Adrenal gland (tissue), 12 donors: ENCODE data around the gene MISP3. TPM values are rescaled to one million over a fixed set of nuclear protein-coding genes. Genes with fewer than 3 reads are reported as not detected.

Experiments
- DNase-seq, 7 donors: peaks; one replicate each; pipeline ENCODE4 v3.0.0-alpha.2; 2019 to 2020
- H3K27ac ChIP-seq, 5 donors: fragments of 200-600 bp; sonication (generic) in 4 of 5; 1 replicate in 3 of 5; 2 replicates in 2 of 5; pipeline versions ENCODE4 v1.5.1 to v1.8.0; 2016 to 2020; ENCODE audit warnings: mild to moderate bottlenecking in 1 of 5
- H3K27me3 ChIP-seq: fragments of 200-600 bp; 2 replicates; pipeline ENCODE4 v1.8.0; 2021
- H3K36me3 ChIP-seq, 2 donors: fragments of 200-600 bp; replicated peaks in 1 of 2; 1 replicate in 1 of 2; 2 replicates in 1 of 2; pipeline versions ENCODE4 v1.5.1 to v1.8.0; 2018 to 2022
- H3K4me1 ChIP-seq, 2 donors: fragments of 200-600 bp; replicated peaks in 1 of 2; 1 replicate in 1 of 2; 2 replicates in 1 of 2; pipeline versions ENCODE4 v1.5.1 to v1.8.0; 2018 to 2021
- H3K4me3 ChIP-seq, 4 donors: fragments of 200-600 bp; sonication (generic) in 3 of 4; one replicate each; pipeline ENCODE4 v1.5.1; 2016 to 2018
- H3K9me3 ChIP-seq, 3 donors: fragments of 200-600 bp; sonication (generic) in 1 of 3; replicated peaks in 1 of 3; 1 replicate in 2 of 3; 2 replicates in 1 of 3; pipeline versions ENCODE4 v1.5.1 to v1.8.0; 2016 to 2021
- CTCF ChIP-seq, 6 experiments: fragments of 450-650 bp in 4 of 6; fragments of 200-600 bp in 2 of 6; sonication (generic) in 1 of 6; IDR thresholded peaks; 1 replicate in 5 of 6; 2 replicates in 1 of 6; pipeline versions ENCODE4 v1.5.1 to v1.8.0; 2016 to 2021; ENCODE audit warnings: antibody characterized with exemption in 6 of 6, mild to moderate bottlenecking in 2 of 6, moderate library complexity in 1 of 6
- POLR2A ChIP-seq, 2 donors: fragments of 450-650 bp; IDR thresholded peaks; one replicate each; pipeline ENCODE4 v1.6.1; 2017; ENCODE audit warnings: antibody characterized with exemption in 2 of 2, mild to moderate bottlenecking in 2 of 2, moderate library complexity in 1 of 2
- WGBS, 4 donors: extraction: QIAGEN DNeasy Blood & Tissue Kit in 2 of 4; methylation state at CpG; one replicate each; pipeline versions ENCODE4 v1.1.5 to v1.1.7; 2013 to 2017; 5-methylcytosine and 5-hydroxymethylcytosine counted together
- intact Hi-C, 2 donors: fragments of 100-400 bp; cut with DNase I; formaldehyde crosslinking; loops; one replicate each; pipeline versions ENCODE4 v1.14.1 to v1.15.0; 2022 to 2023
- polyA plus RNA-seq, 3 donors: library from polyadenylated mRNA; stranded (reverse); fragments of 200-250 nt in 2 of 3; fragments of 350-450 nt in 1 of 3; fragmentation: Illumina TruSeq in 1 of 3; extraction: RNeasy Lipid Tissue Mini Kit (QIAGEN cat#74804) in 1 of 3; gene quantifications; one replicate each; pipeline ENCODE4 v1.2.3, GENCODE V29; 2013 to 2014
- total RNA-seq, 9 donors: library from RNA; depleted of rRNA in 4 of 9; stranded (reverse); fragments of >200 nt in 4 of 9; fragments of 120-200 nt in 1 of 9; fragmentation: NEBNext Ultra II Directional in 1 of 9; extraction: Animal tissue kit (Norgen Biotek cat#: 25700) in 1 of 9; gene quantifications; one replicate each; pipeline versions ENCODE4 v1.1.0 to v1.2.4, GENCODE V29; 2013 to 2023
- donor health status: healthy with polysubstance abuse.
- donor health status: Bipolar disorder and iron deficiency.
- donor health status: DM: yes; HTN: yes; CAD: no.
- donor health status: DM: no; HTN: no; CAD: no.
- donor health status: DM: no; HTN: no; CAD: no.
- donor health status: DM: yes; HTN: yes; CAD: no.

Gene MISP3
- total and polyA plus RNA-seq, 12 donors: 0.78 to 87.9 (median 3.2) TPM

GRCh38 chr19:14027856-14028450, 44.6 kb upstream of the MISP3 start, which contains the start of gene RLN3:
RLN3 (plus strand) TSS chr19:14028148; CDS start chr19:14028205, 57 bp downstream.
- no peak for DNase-seq
- no peak within 1 kb of the TSS for H3K4me3 ChIP-seq
- WGBS, 4 donors: 49 to 79% (median 75%) methylated on average over 3 to 24 of the region's 24 CpGs
- H3K27ac ChIP-seq: no peak within 1 kb of the TSS
- H3K9me3 ChIP-seq: no peaks in the 10 kb centered on the region
- TF ChIP-seq POLR2A (IDR thresholded peaks at IDR 0.05) (no peak), CTCF (IDR thresholded peaks at IDR 0.05) (no peak)
- intact Hi-C loops: no loop called here
- H3K4me1 ChIP-seq: peaks cover 0 to 9% of the 10 kb centered on the region in 2 donors
- H3K27me3 ChIP-seq: no peaks in the 10 kb centered on the region
- no peaks in the 10 kb centered on the region for H3K36me3 ChIP-seq

GRCh38 chr19:14028901-14029300, 43.7 kb upstream of the MISP3 start:
- H3K4me1 ChIP-seq: peaks cover 0 to 9% of the 10 kb centered on the region in 2 donors
- 71 to 79% (median 76%) methylated on average over 4 of the region's 4 CpGs for WGBS, 4 donors
- TF ChIP-seq CTCF (IDR thresholded peaks at IDR 0.05) (no peak), POLR2A (IDR thresholded peaks at IDR 0.05) (no peak)
- intact Hi-C loops: no loop called here
- H3K9me3 ChIP-seq: no peaks in the 10 kb centered on the region
- no peak overlapping the region for H3K27ac ChIP-seq
- no peak for DNase-seq
- no peak overlapping the region for H3K4me3 ChIP-seq
- no peaks in the 10 kb centered on the region for H3K27me3 ChIP-seq
- no peaks in the 10 kb centered on the region for H3K36me3 ChIP-seq

- 23 to 58% (median 37%) methylated on average over 5 to 20 of the region's 20 CpGs for WGBS, 4 donors
- peak overlapping the region in 1 of 5 donors; percentile 72 for H3K27ac ChIP-seq
- H3K9me3 ChIP-seq: no peaks in the 10 kb centered on the region
- H3K36me3 ChIP-seq: no peaks in the 10 kb centered on the region
- peak overlapping the region in 3 of 4 donors; percentile 11 to 67 (median 37) for H3K4me3 ChIP-seq
- no peak for DNase-seq
- TF ChIP-seq POLR2A (IDR thresholded peaks at IDR 0.05) (no peak), CTCF (IDR thresholded peaks at IDR 0.05) (no peak)
- H3K4me1 ChIP-seq: peaks cover 0 to 9% of the 10 kb centered on the region in 2 donors
- H3K27me3 ChIP-seq: no peaks in the 10 kb centered on the region
- intact Hi-C loops: no loop called here
These were observed 41.4 kb upstream of the MISP3 start for GRCh38 chr19:14030997-14031718.

- H3K36me3 ChIP-seq: no peaks in the 10 kb centered on the region
- H3K4me3 ChIP-seq: peak within 1 kb of the TSS in 3 of 4 donors; percentile 11 to 67 (median 37)
- intact Hi-C loops: no loop called here
- peaks cover 0 to 9% of the 10 kb centered on the region in 2 donors for H3K4me1 ChIP-seq
- peak; percentile 35 to 57 (median 40) for DNase-seq
- no peak for TF ChIP-seq POLR2A (IDR thresholded peaks at IDR 0.05)
- TF ChIP-seq CTCF (IDR thresholded peaks at IDR 0.05): peak; percentile 9 to 55 (median 36)
- H3K9me3 ChIP-seq: no peaks in the 10 kb centered on the region
- WGBS, 4 donors: 0 to 2% (median 0%) methylated on average over 8 to 63 of the region's 63 CpGs
- H3K27ac ChIP-seq: peak within 1 kb of the TSS in 1 of 5 donors; percentile 72
- H3K27me3 ChIP-seq: no peaks in the 10 kb centered on the region
These were observed 40.7 kb upstream of the MISP3 start, which contains the start of gene IL27RA for GRCh38 chr19:14031719-14032480. IL27RA (plus strand) TSS chr19:14031762; CDS start chr19:14031873, 111 bp downstream.
